Tibial nerve (tissue), 4 donors: ENCODE measurements around the gene ANGPTL7. TPM values are rescaled to one million over a fixed set of nuclear protein-coding genes. Genes with fewer than 3 reads are reported as not detected.
"Not testable (repeated sequence)": the region's sequence is repeated elsewhere in the genome, so short reads cannot be mapped to it uniquely, and the experiment has no call there.

Experiments used
- DNase-seq, 2 donors: peaks; one replicate each; pipeline ENCODE4 v3.0.0-alpha.2; 2019; ENCODE audit warnings: low spot score in 2 of 2
- H3K27ac ChIP-seq, 4 donors: fragments of 200-600 bp; sonication (generic) in 3 of 4; one replicate each; pipeline ENCODE4 v1.5.1; 2017 to 2019; ENCODE audit warnings: mild to moderate bottlenecking in 1 of 4
- H3K27me3 ChIP-seq, 2 donors: fragments of 200-600 bp; sonication (generic) in 1 of 2; one replicate each; pipeline versions ENCODE4 v1.5.1 to v1.6.0; 2017 to 2019
- H3K36me3 ChIP-seq, 3 donors: fragments of 200-600 bp; sonication (generic); one replicate each; pipeline ENCODE4 v1.5.1; 2018 to 2019
- H3K4me1 ChIP-seq, 4 donors: fragments of 200-600 bp; sonication (generic) in 3 of 4; one replicate each; pipeline ENCODE4 v1.5.1; 2017 to 2019
- H3K4me3 ChIP-seq, 4 donors: fragments of 200-600 bp; sonication (generic) in 3 of 4; one replicate each; pipeline ENCODE4 v1.5.1; 2017 to 2019; ENCODE audit warnings: mild to moderate bottlenecking in 1 of 4, moderate library complexity in 1 of 4
- H3K9me3 ChIP-seq, 4 donors: fragments of 200-600 bp; sonication (generic) in 3 of 4; one replicate each; pipeline ENCODE4 v1.5.1; 2017 to 2019
- CTCF ChIP-seq, 5 experiments: fragments of 200-600 bp in 3 of 5; fragments of 450-650 bp in 2 of 5; sonication (generic) in 3 of 5; IDR thresholded peaks; one replicate each; pipeline ENCODE4 v1.5.1; 2016 to 2019; ENCODE audit warnings: antibody characterized with exemption in 5 of 5, mild to moderate bottlenecking in 3 of 5, moderate library complexity in 2 of 5
- EP300 ChIP-seq, 2 donors: sonication (generic); formaldehyde crosslinking; IDR thresholded peaks; one replicate each; pipeline ENCODE4 v1.6.1; 2017; ENCODE audit warnings: antibody characterized with exemption in 2 of 2, mild to moderate bottlenecking in 1 of 2
- POLR2A ChIP-seq, 2 donors: fragments of 450-650 bp; IDR thresholded peaks; one replicate each; pipeline ENCODE4 v1.6.1; 2017; ENCODE audit warnings: antibody characterized with exemption in 2 of 2, mild to moderate bottlenecking in 2 of 2, moderate library complexity in 2 of 2
- WGBS, 2 donors: methylation state at CpG; one replicate each; pipeline ENCODE4 v1.1.5; 2018; 5-methylcytosine and 5-hydroxymethylcytosine counted together
- total RNA-seq, 4 donors: library from RNA; depleted of rRNA; stranded (reverse); fragments of >200 nt; gene quantifications; one replicate each; pipeline ENCODE4 v1.1.0, GENCODE V29; 2016

The ANGPTL7 gene
- total RNA-seq, 4 donors from 2014 or later: 1,094 to 2,140 (median 1,213) TPM

GRCh38 chr1:11179125-11179524, 10.0 kb upstream of the ANGPTL7 start:
- TF ChIP-seq CTCF (IDR thresholded peaks at IDR 0.05) (no peak), POLR2A (IDR thresholded peaks at IDR 0.05) (no peak), EP300 (IDR thresholded peaks at IDR 0.05) (no peak)
- DNase-seq: no peak
- peaks cover 0 to 5% (median 0%) of the 10 kb centered on the region in 3 donors for H3K36me3 ChIP-seq
- H3K27me3 ChIP-seq: no peaks in the 10 kb centered on the region
- H3K27ac ChIP-seq: peak overlapping the region in 3 of 4 donors; percentile 50 to 89 (median 70)
- H3K4me1 ChIP-seq: peaks cover 0 to 91% (median 38%) of the 10 kb centered on the region in 4 donors
- H3K9me3 ChIP-seq: no peaks in the 10 kb centered on the region
- H3K4me3 ChIP-seq: no peak overlapping the region

GRCh38 chr1:11179749-11180148, 9.4 kb upstream of the ANGPTL7 start:
- Histone ChIP-seq H3K27ac (peak overlapping the region in 3 of 4 donors; percentile 34 to 89 (median 70)), H3K4me1 (peaks cover 0 to 91% (median 38%) of the 10 kb centered on the region in 4 donors)
- H3K9me3 ChIP-seq, H3K4me3 ChIP-seq, H3K36me3 ChIP-seq, H3K27me3 ChIP-seq, DNase-seq: not testable (repeated sequence)
- WGBS, 2 donors: 35 to 50% methylated on average over 3 of the region's 3 CpGs

GRCh38 chr1:11180342-11180744, 8.8 kb upstream of the ANGPTL7 start:
- peaks cover 0 to 91% (median 41%) of the 10 kb centered on the region in 4 donors for H3K4me1 ChIP-seq
- TF ChIP-seq EP300 (IDR thresholded peaks at IDR 0.05) (peak in 1 of 2 donors; percentile 23), CTCF (IDR thresholded peaks at IDR 0.05) (no peak), POLR2A (IDR thresholded peaks at IDR 0.05) (no peak)
- H3K4me3 ChIP-seq: no peak overlapping the region
- peaks cover 0 to 5% (median 0%) of the 10 kb centered on the region in 3 donors for H3K36me3 ChIP-seq
- H3K27ac ChIP-seq: peak overlapping the region in 3 of 4 donors; percentile 34 to 89 (median 70)
- H3K27me3 ChIP-seq: no peaks in the 10 kb centered on the region
- no peaks in the 10 kb centered on the region for H3K9me3 ChIP-seq
- no peak for DNase-seq

GRCh38 chr1:11182884-11183283, 6.3 kb upstream of the ANGPTL7 start:
- no peaks in the 10 kb centered on the region for H3K9me3 ChIP-seq
- DNase-seq: no peak
- peaks cover 0 to 5% (median 0%) of the 10 kb centered on the region in 3 donors for H3K36me3 ChIP-seq
- H3K4me3 ChIP-seq: no peak overlapping the region
- WGBS, 2 donors: 94 to 95% methylated on average over 3 of the region's 3 CpGs
- H3K27ac ChIP-seq: peak overlapping the region in 2 of 4 donors; percentile 27 to 89
- H3K27me3 ChIP-seq: no peaks in the 10 kb centered on the region
- TF ChIP-seq CTCF (IDR thresholded peaks at IDR 0.05) (no peak), EP300 (IDR thresholded peaks at IDR 0.05) (no peak), POLR2A (IDR thresholded peaks at IDR 0.05) (no peak)
- H3K4me1 ChIP-seq: peaks cover 0 to 94% (median 45%) of the 10 kb centered on the region in 4 donors

- no peaks in the 10 kb centered on the region for H3K27me3 ChIP-seq
- TF ChIP-seq POLR2A (IDR thresholded peaks at IDR 0.05) (no peak), EP300 (IDR thresholded peaks at IDR 0.05) (peak in 1 of 2 donors; percentile 30)
- H3K9me3 ChIP-seq: no peaks in the 10 kb centered on the region
- peaks cover 0 to 12% (median 0%) of the 10 kb centered on the region in 3 donors for H3K36me3 ChIP-seq
- peaks cover 0 to 90% (median 29%) of the 10 kb centered on the region in 4 donors for H3K4me1 ChIP-seq
- peak in 1 of 2 donors; percentile 66 for DNase-seq
- WGBS, 2 donors: 34 to 48% methylated on average over 1 of the region's 1 CpG
- peak overlapping the region; percentile 12 to 89 (median 64) for H3K27ac ChIP-seq
- H3K4me3 ChIP-seq: no peak overlapping the region
These were observed 4.2 kb upstream of the ANGPTL7 start for GRCh38 chr1:11184973-11185372.

- TF ChIP-seq CTCF (IDR thresholded peaks at IDR 0.05): no peak
- TF ChIP-seq EP300 (IDR thresholded peaks at IDR 0.05): no peak
- TF ChIP-seq POLR2A (IDR thresholded peaks at IDR 0.05): no peak
- Histone ChIP-seq H3K4me1 (peaks cover 0 to 83% (median 23%) of the 10 kb centered on the region in 4 donors), H3K27ac (peak overlapping the region in 3 of 4 donors; percentile 75 to 89 (median 87)), H3K4me3 (no peak overlapping the region), H3K36me3 (peaks cover 0 to 22% (median 0%) of the 10 kb centered on the region in 3 donors), H3K9me3 (no peaks in the 10 kb centered on the region), H3K27me3 (no peaks in the 10 kb centered on the region)
- no peak for DNase-seq
- 53 to 61% methylated on average over 3 of the region's 3 CpGs for WGBS, 2 donors
These were observed 2.2 kb upstream of the ANGPTL7 start for GRCh38 chr1:11187000-11187399.
